Panc1 (cell line): ENCODE results near the gene LRRC8C. TPM values are rescaled to one million over a fixed set of nuclear protein-coding genes. Genes with fewer than 3 reads are reported as not detected.

Source experiments
- ATAC-seq: fragments of 200-7000 bp; cut with Tn5 transposase; 2 replicates; pipeline ENCODE4 v1.9.1; 2020; ENCODE audit warnings: mild to moderate bottlenecking, moderate library complexity
- BruUV-seq: library from RNA; stranded (reverse); fragments of 400-500 nt; replicated peaks from 2 replicates; lab custom pipeline; 2021; lab: Mats Ljungman, UMichigan
- CTCF ChIA-PET: fragments of 300-600 bp; sonication (Branson Sonifier 250); formaldehyde crosslinking; loops from one replicate; lab custom pipeline; 2022; ENCODE audit warnings: antibody characterized with exemption; lab: Charles Lee
- POLR2A ChIA-PET: fragments of 300-600 bp; sonication (Branson Sonifier 250); formaldehyde crosslinking; loops from one replicate; lab custom pipeline; 2022; ENCODE audit warnings: antibody characterized with exemption; lab: Charles Lee
- DNase-seq: peaks from one replicate; pipeline ENCODE4 v3.0.0-alpha.2; 2010; ENCODE audit warnings: low read depth, low spot score
- H3K27ac ChIP-seq: 2 replicates; pipeline ENCODE4 v1.5.1; 2011; ENCODE audit warnings: mild to moderate bottlenecking, low read length, inconsistent platforms
- H3K27me3 ChIP-seq: fragments of 200-500 bp; sonication (Bioruptor generic); 2 replicates; pipeline ENCODE4 v1.6.0; 2014; ENCODE audit warnings: low read length, inconsistent platforms; ENCODE audit not compliant: control insufficient read depth, insufficient read depth
- H3K36me3 ChIP-seq: fragments of 200-500 bp; sonication (Bioruptor generic); 2 replicates; pipeline ENCODE4 v1.5.1; 2014; ENCODE audit warnings: inconsistent platforms, mild to moderate bottlenecking, low read length, moderate library complexity; ENCODE audit not compliant: control insufficient read depth, insufficient read depth
- H3K4me1 ChIP-seq: 2 replicates; pipeline ENCODE4 v1.5.1; 2011; ENCODE audit warnings: inconsistent platforms, mild to moderate bottlenecking, low read length, moderate library complexity; ENCODE audit not compliant: control insufficient read depth, insufficient read depth
- H3K4me3 ChIP-seq, 2 experiments: 2 replicates each; pipeline ENCODE4 v1.5.1; 2011 to 2012; ENCODE audit warnings: low read depth in 2 of 2, low read length in 2 of 2, mild to moderate bottlenecking in 2 of 2, inconsistent platforms in 1 of 2, moderate library complexity in 1 of 2
- H3K9me3 ChIP-seq: fragments of 200-500 bp; sonication (Bioruptor generic); 2 replicates; pipeline ENCODE4 v1.5.1; 2014; ENCODE audit warnings: low read depth, mild to moderate bottlenecking, inconsistent platforms, low read length, moderate library complexity; ENCODE audit not compliant: control insufficient read depth, insufficient read depth
- CTCF ChIP-seq: fragments of 450-650 bp; IDR thresholded peaks from 2 replicates; pipeline ENCODE4 v1.5.1; 2017; ENCODE audit warnings: mild to moderate bottlenecking
- POLR2AphosphoS5 ChIP-seq: IDR thresholded peaks from 2 replicates; pipeline ENCODE4 v1.6.1; 2012; ENCODE audit warnings: mild to moderate bottlenecking, low read depth, low read length, moderate library complexity
- SIN3A ChIP-seq: IDR thresholded peaks from 2 replicates; pipeline ENCODE4 v1.6.1; 2012; ENCODE audit warnings: low read depth, mild to moderate bottlenecking, low read length, moderate library complexity, borderline replicate concordance; ENCODE audit not compliant: insufficient read depth
- TCF7L2 ChIP-seq: IDR thresholded peaks from 2 replicates; pipeline ENCODE4 v1.6.1; 2011; ENCODE audit warnings: mild to moderate bottlenecking, low read depth, low read length, inconsistent platforms
- in situ Hi-C: cut with HindIII; loops from 2 replicates; pipeline ENCODE4 v1.10.0; 2016; ENCODE audit warnings: low sequenced_read_pairs, low pct_unique_long_range_greater_than_20kb
- intact Hi-C: fragments of 100-400 bp; cut with micrococcal nuclease; formaldehyde crosslinking; loops from one replicate; pipeline ENCODE4 v1.10.0; 2022; ENCODE audit not compliant: unreplicated experiment
- total RNA-seq: library from RNA; stranded (reverse); gene quantifications from one replicate; pipeline ENCODE4 v1.2.1, GENCODE V29; 2021; ENCODE audit not compliant: unreplicated experiment
- TF ChIP-seq, protein P1 (sequence below), 2 experiments: IDR thresholded peaks; 2 replicates each; pipeline ENCODE4 v1.6.1; 2011 to 2012; ENCODE audit warnings: low read depth in 2 of 2, control low read depth in 1 of 2, low read length in 1 of 2, mild to moderate bottlenecking in 1 of 2, moderate library complexity in 1 of 2; ENCODE audit not compliant: insufficient read depth in 1 of 2

LRRC8C gene
- total RNA-seq, 1 experiment from 2014 or later = 17.1 TPM

GRCh38 chr1:89712420-89712819 lies 79.5 kb downstream of the LRRC8C start:
- ATAC-seq (no peak), DNase-seq (no peak)
- Histone ChIP-seq H3K9me3 (no peaks in the 10 kb centered on the region), H3K4me3 (no peak overlapping the region), H3K36me3 (no peaks in the 10 kb centered on the region), H3K27ac (no peak overlapping the region), H3K27me3 (no peaks in the 10 kb centered on the region), H3K4me1 (no peaks in the 10 kb centered on the region)
- ChIA-PET POLR2A (no interaction called here), CTCF (no interaction called here)
- no TSS peak for BruUV-seq
- intact Hi-C loops = no loop called here
- TF ChIP-seq POLR2AphosphoS5 (no peak), CTCF (no peak), SIN3A (no peak), TCF7L2 (no peak)
- TF ChIP-seq, protein P1, sequence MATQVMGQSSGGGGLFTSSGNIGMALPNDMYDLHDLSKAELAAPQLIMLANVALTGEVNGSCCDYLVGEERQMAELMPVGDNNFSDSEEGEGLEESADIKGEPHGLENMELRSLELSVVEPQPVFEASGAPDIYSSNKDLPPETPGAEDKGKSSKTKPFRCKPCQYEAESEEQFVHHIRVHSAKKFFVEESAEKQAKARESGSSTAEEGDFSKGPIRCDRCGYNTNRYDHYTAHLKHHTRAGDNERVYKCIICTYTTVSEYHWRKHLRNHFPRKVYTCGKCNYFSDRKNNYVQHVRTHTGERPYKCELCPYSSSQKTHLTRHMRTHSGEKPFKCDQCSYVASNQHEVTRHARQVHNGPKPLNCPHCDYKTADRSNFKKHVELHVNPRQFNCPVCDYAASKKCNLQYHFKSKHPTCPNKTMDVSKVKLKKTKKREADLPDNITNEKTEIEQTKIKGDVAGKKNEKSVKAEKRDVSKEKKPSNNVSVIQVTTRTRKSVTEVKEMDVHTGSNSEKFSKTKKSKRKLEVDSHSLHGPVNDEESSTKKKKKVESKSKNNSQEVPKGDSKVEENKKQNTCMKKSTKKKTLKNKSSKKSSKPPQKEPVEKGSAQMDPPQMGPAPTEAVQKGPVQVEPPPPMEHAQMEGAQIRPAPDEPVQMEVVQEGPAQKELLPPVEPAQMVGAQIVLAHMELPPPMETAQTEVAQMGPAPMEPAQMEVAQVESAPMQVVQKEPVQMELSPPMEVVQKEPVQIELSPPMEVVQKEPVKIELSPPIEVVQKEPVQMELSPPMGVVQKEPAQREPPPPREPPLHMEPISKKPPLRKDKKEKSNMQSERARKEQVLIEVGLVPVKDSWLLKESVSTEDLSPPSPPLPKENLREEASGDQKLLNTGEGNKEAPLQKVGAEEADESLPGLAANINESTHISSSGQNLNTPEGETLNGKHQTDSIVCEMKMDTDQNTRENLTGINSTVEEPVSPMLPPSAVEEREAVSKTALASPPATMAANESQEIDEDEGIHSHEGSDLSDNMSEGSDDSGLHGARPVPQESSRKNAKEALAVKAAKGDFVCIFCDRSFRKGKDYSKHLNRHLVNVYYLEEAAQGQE (IDR thresholded peaks at IDR 0.05; ENCODE audit: insufficient read depth in 1 of 2, low read depth in 2 of 2, low read length in 1 of 2) = no peak
- in situ Hi-C loops = no loop called here

DNA sequence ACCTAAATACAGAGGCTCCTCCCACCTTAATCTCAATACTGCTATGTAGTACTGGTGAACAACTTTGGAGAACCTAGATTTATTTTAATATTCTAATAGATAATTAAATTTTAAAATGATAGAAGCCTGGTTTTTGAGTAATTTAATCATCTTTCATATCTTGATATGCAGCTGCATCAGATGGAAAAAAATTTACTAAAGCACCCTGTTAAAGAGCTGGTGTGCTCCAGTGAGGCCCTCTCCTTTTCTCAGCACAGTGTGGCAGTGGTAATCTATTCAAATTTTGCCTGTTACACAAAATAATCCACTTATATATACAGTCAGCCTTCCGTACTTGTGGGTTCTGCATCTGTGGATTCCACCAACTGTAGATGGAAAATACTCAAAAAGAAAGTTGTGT lies 82.8 kb downstream of the LRRC8C start:
- in situ Hi-C loops = no loop called here
- Histone ChIP-seq H3K36me3 (no peaks in the 10 kb centered on the region), H3K9me3 (no peaks in the 10 kb centered on the region), H3K4me1 (peaks cover 9% of the 10 kb centered on the region; the same call in 1 of the 2 replicates), H3K27ac (no peak overlapping the region), H3K27me3 (no peaks in the 10 kb centered on the region), H3K4me3 (no peak overlapping the region)
- CTCF ChIA-PET = no interaction called here
- no TSS peak for BruUV-seq
- ATAC-seq (no peak), DNase-seq (no peak)
- TF ChIP-seq POLR2AphosphoS5 = no peak
- no peak for TF ChIP-seq TCF7L2
- no peak for TF ChIP-seq SIN3A
- no peak for TF ChIP-seq CTCF
- TF ChIP-seq, protein P1 (IDR thresholded peaks at IDR 0.05; ENCODE audit: insufficient read depth in 1 of 2, low read depth in 2 of 2, low read length in 1 of 2) = no peak
- intact Hi-C loops = no loop called here
- POLR2A ChIA-PET = no interaction called here
